ENCODE measurements around the gene RHOBTB3.
A peak's percentile ranks its signal among the peaks of the same experiment; 100 is the strongest.

Gene RHOBTB3

DNA sequence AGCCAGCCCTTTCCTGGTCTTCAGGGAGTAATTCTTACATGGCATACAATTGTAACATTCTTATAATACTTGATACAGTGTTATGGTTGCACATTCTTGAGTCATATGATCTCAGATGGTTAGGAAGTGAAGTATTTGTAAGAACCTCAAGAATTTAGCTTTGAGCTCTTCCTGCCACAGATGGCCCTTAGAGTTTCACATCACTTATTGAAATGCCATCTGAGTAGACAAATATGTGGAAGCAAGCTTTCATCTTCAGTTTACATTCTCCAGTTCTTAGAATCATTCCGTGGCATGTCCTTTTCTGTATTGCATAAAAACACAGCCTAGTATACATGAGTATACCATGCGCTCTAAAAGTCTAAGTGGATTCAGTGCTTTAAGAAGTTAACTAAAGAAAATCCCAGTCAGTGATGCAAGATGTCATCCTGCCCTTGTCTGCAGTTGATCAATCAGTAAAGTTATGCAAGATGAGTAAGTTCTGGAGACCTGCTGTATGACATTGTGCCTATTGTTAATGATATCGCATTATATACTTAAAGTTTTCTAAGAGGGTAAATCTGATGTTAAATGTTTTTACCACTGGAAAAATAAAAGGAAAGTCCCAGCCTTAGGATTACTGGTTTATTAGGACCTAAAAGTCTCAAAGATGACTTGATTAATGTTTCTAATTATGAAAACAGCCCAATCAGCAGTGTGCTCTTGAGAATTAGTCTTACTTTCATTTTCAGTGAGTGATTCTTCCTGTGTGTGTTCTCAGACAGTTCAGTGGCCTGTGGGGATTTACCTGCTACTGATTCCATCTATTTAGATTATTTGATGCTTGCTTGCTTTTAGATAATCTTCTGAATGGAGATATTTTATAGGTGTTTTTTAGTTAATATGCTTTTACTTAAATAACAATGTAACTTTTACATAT, 29.4 kb downstream of the RHOBTB3 start:
- H3K9me2 ChIP-seq (replicated peaks; ENCODE audit: low read depth, low read length), result no peaks in the 10 kb centered on the region
- peaks cover 38% of the 10 kb centered on the region for H3K4me1 ChIP-seq (ENCODE audit: insufficient read depth, low read length, poor library complexity, severe bottlenecking)
- H3K4me3 ChIP-seq (ENCODE audit: low read length, poor library complexity, severe bottlenecking), result peak overlapping the region; percentile 66
- H3K9me3 ChIP-seq (ENCODE audit: insufficient read depth, low read depth, low read length), result no peaks in the 10 kb centered on the region
- peak overlapping the region; percentile 82 for H3K4me2 ChIP-seq (ENCODE audit: low read depth, low read length, poor library complexity, severe bottlenecking)
- TF ChIP-seq EZH2phosphoT487 (IDR thresholded peaks at IDR 0.05; ENCODE audit: borderline replicate concordance), result no peak
- TF ChIP-seq, protein P1, sequence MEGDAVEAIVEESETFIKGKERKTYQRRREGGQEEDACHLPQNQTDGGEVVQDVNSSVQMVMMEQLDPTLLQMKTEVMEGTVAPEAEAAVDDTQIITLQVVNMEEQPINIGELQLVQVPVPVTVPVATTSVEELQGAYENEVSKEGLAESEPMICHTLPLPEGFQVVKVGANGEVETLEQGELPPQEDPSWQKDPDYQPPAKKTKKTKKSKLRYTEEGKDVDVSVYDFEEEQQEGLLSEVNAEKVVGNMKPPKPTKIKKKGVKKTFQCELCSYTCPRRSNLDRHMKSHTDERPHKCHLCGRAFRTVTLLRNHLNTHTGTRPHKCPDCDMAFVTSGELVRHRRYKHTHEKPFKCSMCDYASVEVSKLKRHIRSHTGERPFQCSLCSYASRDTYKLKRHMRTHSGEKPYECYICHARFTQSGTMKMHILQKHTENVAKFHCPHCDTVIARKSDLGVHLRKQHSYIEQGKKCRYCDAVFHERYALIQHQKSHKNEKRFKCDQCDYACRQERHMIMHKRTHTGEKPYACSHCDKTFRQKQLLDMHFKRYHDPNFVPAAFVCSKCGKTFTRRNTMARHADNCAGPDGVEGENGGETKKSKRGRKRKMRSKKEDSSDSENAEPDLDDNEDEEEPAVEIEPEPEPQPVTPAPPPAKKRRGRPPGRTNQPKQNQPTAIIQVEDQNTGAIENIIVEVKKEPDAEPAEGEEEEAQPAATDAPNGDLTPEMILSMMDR (conservative IDR thresholded peaks at IDR 0.05; ENCODE audit: low read length), result no peak
- peaks cover 21% of the 10 kb centered on the region; the same call in 1 of the 2 replicates for H3K36me3 ChIP-seq (ENCODE audit: insufficient read depth, low read length)
- H2AFZ ChIP-seq (ENCODE audit: low read length), result no peak overlapping the region
- no peaks in the 10 kb centered on the region for H4K20me1 ChIP-seq (ENCODE audit: insufficient read depth, low read length, poor library complexity, severe bottlenecking)
- no peaks in the 10 kb centered on the region for H3K79me2 ChIP-seq (ENCODE audit: insufficient read depth, low read length)
- H3K9ac ChIP-seq (ENCODE audit: low read depth, low read length, poor library complexity, severe bottlenecking), result peak overlapping the region; percentile 49
- no peaks in the 10 kb centered on the region for H3K27me3 ChIP-seq (ENCODE audit: insufficient read depth, low read length, poor library complexity, severe bottlenecking)
- H3F3A ChIP-seq (ENCODE audit: low read depth), result no peaks in the 10 kb centered on the region

DNA sequence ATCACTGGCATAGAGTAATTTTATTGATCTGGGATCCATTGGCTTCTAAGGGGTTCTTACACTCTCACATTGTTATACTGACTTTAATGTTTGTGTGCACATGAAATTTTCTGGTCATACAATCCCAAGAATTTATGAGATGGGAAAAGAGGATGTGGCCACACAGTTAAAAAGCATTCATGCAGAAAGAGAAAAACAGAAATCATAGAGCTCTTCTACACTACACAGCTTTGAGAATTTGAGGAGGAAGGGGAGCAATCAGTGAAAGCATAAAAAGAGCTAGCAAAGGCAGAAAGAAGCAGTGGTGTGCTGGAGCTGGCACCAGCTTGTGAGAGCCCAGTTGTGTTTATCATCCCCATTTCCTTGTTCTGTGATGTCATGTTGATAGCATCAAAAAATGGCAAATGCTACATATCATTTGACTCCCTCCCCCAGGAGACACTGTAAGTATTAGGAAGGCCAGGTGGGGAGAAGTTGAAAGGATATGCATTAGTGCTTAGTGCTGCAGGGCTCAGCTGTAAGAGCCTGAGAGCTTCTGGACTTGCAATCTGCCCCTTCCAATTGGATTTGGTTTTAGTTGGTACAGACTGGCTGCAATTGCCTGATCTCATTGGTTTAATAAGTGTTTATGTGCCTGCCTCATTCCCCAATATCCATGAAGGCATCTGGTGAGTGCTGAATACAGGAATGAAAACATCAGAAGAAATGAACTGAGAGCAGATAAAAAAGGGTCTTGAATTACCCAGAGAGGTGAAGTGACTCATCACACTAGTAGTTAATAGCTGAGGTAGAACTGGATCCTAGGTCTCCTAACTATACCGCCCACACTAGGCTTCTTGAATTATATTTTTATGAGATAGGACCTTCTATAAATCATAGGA, 30.9 kb downstream of the RHOBTB3 start:
- H4K20me1 ChIP-seq (ENCODE audit: insufficient read depth, low read length, poor library complexity, severe bottlenecking), result no peaks in the 10 kb centered on the region
- H3K79me2 ChIP-seq (ENCODE audit: insufficient read depth, low read length), result no peaks in the 10 kb centered on the region
- H3K36me3 ChIP-seq (ENCODE audit: insufficient read depth, low read length), result peaks cover 9% of the 10 kb centered on the region; the same call in 1 of the 2 replicates
- no peaks in the 10 kb centered on the region for H3K27me3 ChIP-seq (ENCODE audit: insufficient read depth, low read length, poor library complexity, severe bottlenecking)
- peaks cover 38% of the 10 kb centered on the region for H3K4me1 ChIP-seq (ENCODE audit: insufficient read depth, low read length, poor library complexity, severe bottlenecking)
- no peaks in the 10 kb centered on the region for H3K9me2 ChIP-seq (replicated peaks; ENCODE audit: low read depth, low read length)
- H3K9ac ChIP-seq (ENCODE audit: low read depth, low read length, poor library complexity, severe bottlenecking), result no peak overlapping the region
- H3K4me2 ChIP-seq (ENCODE audit: low read depth, low read length, poor library complexity, severe bottlenecking), result peak overlapping the region; percentile 82
- H2AFZ ChIP-seq (ENCODE audit: low read length), result no peak overlapping the region
- no peaks in the 10 kb centered on the region for H3K9me3 ChIP-seq (ENCODE audit: insufficient read depth, low read depth, low read length)
- H3K4me3 ChIP-seq (ENCODE audit: low read length, poor library complexity, severe bottlenecking), result no peak overlapping the region
- H3F3A ChIP-seq (ENCODE audit: low read depth), result no peaks in the 10 kb centered on the region
- TF ChIP-seq, protein P1 (conservative IDR thresholded peaks at IDR 0.05; ENCODE audit: low read length), result no peak

DNA sequence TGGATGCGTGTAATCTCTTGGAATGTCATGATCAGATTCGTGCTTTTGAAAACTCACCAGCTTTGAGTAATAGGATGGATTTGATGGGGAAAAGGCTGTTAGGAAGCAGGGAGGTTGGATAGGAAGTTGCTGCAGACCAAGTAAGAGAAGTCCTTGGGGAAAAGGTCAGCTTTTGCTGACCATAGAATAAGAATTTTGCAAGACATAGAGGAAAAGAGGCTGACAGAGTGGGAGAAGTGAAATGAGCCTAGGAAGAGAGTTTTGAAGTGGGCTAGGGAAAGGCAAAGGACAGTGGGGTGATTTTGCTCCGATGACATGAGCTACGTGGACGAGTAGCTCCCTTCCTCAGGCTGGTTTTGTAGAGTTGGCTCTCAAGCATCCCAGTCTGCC, 31.5 kb downstream of the RHOBTB3 start:
- Histone ChIP-seq H3K4me3 (ENCODE audit: low read length, poor library complexity, severe bottlenecking) (no peak overlapping the region), H3K79me2 (ENCODE audit: insufficient read depth, low read length) (no peaks in the 10 kb centered on the region), H3F3A (ENCODE audit: low read depth) (no peaks in the 10 kb centered on the region), H4K20me1 (ENCODE audit: insufficient read depth, low read length, poor library complexity, severe bottlenecking) (no peaks in the 10 kb centered on the region), H3K4me1 (ENCODE audit: insufficient read depth, low read length, poor library complexity, severe bottlenecking) (peaks cover 38% of the 10 kb centered on the region), H3K9me2 (replicated peaks; ENCODE audit: low read depth, low read length) (no peaks in the 10 kb centered on the region), H3K36me3 (ENCODE audit: insufficient read depth, low read length) (peaks cover 9% of the 10 kb centered on the region; the same call in 1 of the 2 replicates), H3K9ac (ENCODE audit: low read depth, low read length, poor library complexity, severe bottlenecking) (no peak overlapping the region), H3K27me3 (ENCODE audit: insufficient read depth, low read length, poor library complexity, severe bottlenecking) (no peaks in the 10 kb centered on the region), H2AFZ (ENCODE audit: low read length) (no peak overlapping the region), H3K4me2 (ENCODE audit: low read depth, low read length, poor library complexity, severe bottlenecking) (no peak overlapping the region), H3K9me3 (ENCODE audit: insufficient read depth, low read depth, low read length) (no peaks in the 10 kb centered on the region)
- no peak for TF ChIP-seq EZH2phosphoT487 (IDR thresholded peaks at IDR 0.05; ENCODE audit: borderline replicate concordance)
- TF ChIP-seq, protein P1 (conservative IDR thresholded peaks at IDR 0.05; ENCODE audit: low read length), result no peak
